Keratinocyte (primary cell): ENCODE measurements around the gene KIF17.

ENCODE experiments used
- EZH2 ChIP-seq: IDR thresholded peaks from one replicate; pipeline ENCODE4 v1.6.1; 2012; ENCODE audit warnings: inconsistent platforms, mild to moderate bottlenecking, low read length, moderate library complexity
- TF ChIP-seq, protein P1 (sequence below), 3 experiments: IDR thresholded peaks in 1 of 3; conservative IDR thresholded peaks in 1 of 3; optimal IDR thresholded peaks in 1 of 3; 2 replicates in 2 of 3; 3 replicates in 1 of 3; pipeline versions ENCODE3 to v1.5.1; 2011; ENCODE audit warnings: low read length in 3 of 3, mild to moderate bottlenecking in 3 of 3, moderate library complexity in 2 of 3, control low read depth in 1 of 3, inconsistent platforms in 1 of 3; ENCODE audit not compliant: insufficient read depth in 2 of 3; ENCODE audit errors: extremely low read depth in 1 of 3

- TF ChIP-seq EZH2 = no peak
- TF ChIP-seq, protein P1, sequence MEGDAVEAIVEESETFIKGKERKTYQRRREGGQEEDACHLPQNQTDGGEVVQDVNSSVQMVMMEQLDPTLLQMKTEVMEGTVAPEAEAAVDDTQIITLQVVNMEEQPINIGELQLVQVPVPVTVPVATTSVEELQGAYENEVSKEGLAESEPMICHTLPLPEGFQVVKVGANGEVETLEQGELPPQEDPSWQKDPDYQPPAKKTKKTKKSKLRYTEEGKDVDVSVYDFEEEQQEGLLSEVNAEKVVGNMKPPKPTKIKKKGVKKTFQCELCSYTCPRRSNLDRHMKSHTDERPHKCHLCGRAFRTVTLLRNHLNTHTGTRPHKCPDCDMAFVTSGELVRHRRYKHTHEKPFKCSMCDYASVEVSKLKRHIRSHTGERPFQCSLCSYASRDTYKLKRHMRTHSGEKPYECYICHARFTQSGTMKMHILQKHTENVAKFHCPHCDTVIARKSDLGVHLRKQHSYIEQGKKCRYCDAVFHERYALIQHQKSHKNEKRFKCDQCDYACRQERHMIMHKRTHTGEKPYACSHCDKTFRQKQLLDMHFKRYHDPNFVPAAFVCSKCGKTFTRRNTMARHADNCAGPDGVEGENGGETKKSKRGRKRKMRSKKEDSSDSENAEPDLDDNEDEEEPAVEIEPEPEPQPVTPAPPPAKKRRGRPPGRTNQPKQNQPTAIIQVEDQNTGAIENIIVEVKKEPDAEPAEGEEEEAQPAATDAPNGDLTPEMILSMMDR (optimal IDR thresholded peaks at IDR 0.05 in 1 of 3, IDR thresholded peaks at IDR 0.05 in 1 of 3, conservative IDR thresholded peaks at IDR 0.05 in 1 of 3; ENCODE audit: extremely low read depth in 1 of 3, insufficient read depth in 2 of 3, low read length in 3 of 3) = no peak
Measured at GRCh38 chr1:20665726-20666125, 52.1 kb downstream of the KIF17 start.
